ENCODE data around the gene PCBP2.

Gene PCBP2

DNA sequence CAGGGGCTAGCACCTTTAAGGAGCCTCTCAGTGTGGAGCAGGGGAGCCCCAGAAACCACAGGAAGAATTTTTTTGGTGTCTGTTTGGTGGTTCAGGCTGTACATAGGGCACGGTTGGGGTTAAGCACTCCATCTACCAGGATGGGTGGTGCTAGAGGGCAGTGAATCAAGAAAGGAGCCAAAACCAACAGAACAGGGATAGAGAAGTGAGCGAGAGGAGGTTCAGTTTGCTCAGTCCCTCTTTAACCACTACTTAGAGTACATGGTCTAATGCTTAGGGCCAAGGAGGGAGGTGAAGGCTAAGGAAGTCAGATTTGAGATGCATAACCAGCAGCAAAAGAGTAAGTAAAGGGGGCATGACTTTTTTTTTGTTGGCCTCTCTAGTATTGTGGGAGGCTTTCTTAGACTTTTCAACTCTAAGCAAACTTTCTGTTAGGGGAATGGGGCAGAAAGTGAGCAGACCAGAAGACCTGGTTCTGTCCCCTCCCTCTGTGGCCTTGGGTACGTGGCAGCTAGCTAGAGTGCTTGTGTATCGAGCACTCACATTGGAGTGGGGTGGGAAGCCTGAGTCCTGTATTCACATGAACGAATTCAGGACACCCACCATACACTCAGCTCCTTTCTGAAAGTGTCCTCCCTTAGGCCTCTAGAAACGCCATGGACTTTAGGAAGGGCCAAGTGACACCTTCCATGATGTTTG lies 62.0 kb downstream of the PCBP2 start:
- no peak for DNase-seq

DNA sequence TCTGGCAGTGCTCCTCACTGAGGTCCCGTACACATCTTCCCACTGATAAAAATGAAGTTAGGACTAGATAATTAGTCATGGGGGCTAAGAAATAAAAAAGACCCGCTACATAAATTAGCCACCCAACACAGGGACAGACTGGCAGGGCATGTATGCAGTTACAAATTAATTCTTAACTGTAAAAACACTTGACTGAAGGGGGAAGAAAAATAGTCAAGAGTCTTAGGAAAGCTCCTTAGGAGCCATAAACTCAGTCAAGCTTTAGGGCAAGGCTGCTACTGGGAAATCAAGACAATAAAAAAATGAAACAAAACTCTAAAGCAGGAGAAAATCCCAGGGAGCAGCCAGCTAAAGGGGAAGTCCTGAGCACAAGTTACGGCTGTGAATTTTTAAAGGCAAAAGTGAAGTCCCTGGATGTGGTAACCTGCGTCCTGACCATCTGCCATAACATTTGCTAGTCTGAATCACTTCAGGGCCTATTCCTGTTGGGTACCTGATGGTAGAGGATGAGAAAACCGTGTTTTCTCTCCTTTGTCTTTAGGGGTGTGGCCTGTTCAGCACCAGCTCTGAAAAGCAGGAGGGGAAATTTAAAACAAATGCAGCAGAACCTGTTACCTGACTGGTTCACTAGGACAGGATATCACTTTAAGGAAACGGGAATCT lies 62.9 kb downstream of the PCBP2 start:
- DNase-seq: no peak

DNA sequence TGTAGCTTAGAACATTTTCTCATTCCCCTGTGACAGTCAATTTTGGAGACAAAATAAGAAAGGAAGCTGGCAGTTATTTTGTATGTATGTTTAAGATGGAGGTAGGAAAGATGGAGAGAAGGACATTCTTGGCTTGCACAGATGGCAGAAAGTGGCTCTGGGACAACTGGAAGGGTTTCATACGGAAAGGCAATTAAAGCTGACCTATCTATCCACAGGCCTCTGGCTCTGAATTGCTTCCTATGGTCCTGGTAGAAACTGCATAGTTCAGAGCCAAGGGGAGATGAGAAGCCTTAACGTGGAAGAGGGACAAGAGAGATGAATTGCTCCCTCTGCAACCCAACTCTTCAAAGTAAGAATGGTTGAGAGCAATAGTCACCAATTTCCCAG lies 63.4 kb downstream of the PCBP2 start:
- no peak for DNase-seq

DNA sequence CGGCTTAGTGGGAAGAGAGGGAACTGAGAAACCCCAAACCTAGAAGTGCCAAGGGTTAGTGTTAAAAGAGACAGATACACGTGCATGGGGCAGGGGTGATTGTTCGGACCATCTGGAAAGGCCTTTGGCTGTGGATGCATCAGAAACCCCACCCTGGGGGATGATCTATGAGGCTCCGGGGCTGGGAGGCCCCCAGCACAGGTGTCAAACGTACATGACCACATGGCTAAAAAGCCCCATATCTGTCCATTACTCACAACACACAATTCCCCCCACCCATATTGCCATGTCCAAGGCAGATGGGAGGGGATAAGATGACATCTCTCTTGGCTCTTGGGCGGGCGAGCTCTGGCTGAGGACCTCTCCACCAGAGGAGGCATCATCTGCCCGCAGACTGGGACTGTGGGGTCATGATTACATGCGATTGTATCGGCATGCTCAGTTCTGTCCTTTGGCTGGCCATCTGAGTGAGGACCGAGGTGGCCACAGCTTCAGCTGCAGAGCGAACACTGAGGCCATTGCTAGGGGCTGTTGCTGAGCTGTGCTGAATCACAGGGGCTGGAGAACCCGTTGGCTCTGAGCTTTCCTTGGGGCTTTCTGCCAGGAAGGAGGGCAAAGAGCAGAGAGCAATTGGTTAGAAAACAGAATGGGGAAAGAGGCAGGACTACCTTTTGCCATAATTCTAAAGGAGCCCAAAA lies 65.0 kb downstream of the PCBP2 start:
- DNase-seq: no peak

DNA sequence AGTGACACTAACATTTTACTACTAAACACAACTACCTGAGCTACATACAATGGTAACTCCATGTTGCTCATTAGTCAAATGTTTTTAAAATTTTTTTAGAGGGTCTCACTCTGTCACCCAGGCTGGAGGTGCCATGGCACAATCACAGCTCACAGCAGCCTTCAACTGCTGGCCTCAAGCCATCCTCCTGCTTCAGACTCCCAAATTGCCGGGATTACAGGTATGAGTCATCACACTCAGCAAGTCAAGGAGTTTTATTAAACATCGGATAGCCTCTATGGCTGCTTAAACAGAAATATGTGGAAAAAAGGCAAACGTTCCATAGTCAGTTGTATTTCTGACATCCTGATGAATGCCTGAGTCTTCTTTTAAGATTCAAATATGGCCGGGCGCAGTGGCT lies 66.5 kb downstream of the PCBP2 start:
- no peak for DNase-seq

DNA sequence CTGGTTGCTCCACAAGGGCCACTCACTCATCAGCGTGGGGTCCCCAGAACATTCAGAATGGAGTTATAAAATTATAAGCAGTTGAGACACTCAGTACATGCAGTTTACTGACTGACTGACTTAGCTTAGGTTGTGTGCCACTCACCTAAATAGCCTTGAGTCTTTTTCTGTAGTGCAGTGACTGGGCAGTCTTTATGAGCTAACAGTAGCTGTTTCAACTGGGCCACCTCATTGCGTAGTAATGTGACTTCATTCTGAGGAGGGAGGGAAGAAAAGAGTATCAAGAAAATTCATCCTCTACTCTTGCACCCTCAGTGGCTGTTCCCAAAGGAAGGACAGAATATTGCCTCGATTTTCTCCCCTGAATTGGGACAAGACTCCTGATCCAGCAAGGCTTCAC lies 71.2 kb downstream of the PCBP2 start:
- DNase-seq: no peak

DNA sequence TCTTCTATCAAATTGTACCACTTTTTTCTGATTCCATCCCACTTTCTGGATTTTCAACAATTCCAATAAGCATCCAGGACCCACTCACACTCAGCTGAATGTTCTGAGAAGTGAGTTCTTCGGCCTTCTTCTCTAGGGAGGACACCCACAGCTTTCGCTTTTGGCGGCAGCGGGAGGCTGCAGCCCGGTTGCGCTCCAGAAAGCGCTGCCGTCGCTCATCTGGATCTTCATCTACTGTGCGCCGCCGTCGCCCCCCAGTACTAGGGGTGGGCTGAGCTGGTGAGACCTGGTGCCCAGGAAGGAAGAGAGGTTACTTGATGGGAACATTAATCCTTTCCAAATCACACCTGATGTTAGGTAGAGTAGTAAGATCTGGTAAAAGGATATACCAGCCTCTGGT lies 72.6 kb downstream of the PCBP2 start:
- DNase-seq: no peak

DNA sequence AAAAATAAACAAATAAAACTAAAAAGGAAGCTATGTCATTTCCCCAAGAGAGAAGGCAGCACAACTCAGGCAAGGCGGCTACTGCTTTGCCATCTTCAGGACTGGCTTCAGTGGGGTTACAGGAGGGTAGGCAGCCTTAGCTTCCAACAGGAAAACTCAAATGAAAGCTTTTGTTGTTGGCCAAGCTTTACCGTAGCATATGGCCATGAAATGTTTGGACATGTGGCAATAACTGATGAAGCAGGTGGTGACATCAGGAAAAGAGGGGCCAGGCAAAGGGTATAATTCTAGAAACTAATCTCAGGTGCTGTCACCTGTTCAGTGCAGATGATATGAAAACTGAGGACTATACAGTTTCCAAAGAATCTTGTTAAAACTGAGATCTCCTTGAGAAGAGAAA lies 78.2 kb downstream of the PCBP2 start:
- no peak for DNase-seq
